ENCODE data around the gene KCNMB1.

KCNMB1 gene

GRCh38 chr5:170348137-170348633, 41.0 kb downstream of the KCNMB1 start:
- H3K4me3 ChIP-seq (ENCODE audit: low read depth, low read length), result no peak overlapping the region
- peak; percentile 58 for TF ChIP-seq CTCF (conservative IDR thresholded peaks at IDR 0.05; ENCODE audit: low read depth, low read length)
- peak; percentile 51 for DNase-seq (ENCODE audit: low read depth)

DNA sequence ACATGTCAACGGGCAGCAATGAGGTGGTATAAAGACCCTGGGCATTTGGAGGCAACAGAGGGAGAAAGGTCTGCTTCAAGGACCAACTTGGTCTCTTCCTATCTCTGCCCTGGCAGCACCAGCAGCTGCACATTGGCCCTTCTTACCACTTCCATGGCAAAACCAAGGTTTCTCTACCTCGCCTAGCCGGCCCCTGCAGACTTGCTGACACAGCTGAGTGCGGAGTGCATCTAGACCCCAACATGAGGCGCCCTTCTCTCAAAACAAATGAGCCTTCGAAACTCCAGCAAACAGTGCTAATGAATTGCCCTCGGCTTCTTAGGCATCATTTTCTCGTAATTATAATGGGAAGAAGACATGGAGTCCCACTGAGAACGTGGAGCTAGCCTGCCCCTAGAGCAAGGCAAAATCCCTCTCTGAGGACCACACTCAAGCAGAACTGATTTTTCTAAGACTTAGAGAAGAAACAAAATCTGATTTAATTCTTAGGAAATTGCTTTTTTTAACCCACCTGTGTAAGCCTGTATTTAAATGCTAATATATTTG, 42.1 kb downstream of the KCNMB1 start:
- no peak overlapping the region for H3K4me3 ChIP-seq (ENCODE audit: low read depth, low read length)
- TF ChIP-seq CTCF (conservative IDR thresholded peaks at IDR 0.05; ENCODE audit: low read depth, low read length), result no peak
- DNase-seq (ENCODE audit: low read depth), result no peak

GRCh38 chr5:170345971-170346370, 43.2 kb downstream of the KCNMB1 start:
- DNase-seq (ENCODE audit: low read depth), result no peak
- no peak overlapping the region for H3K4me3 ChIP-seq (ENCODE audit: low read depth, low read length)
- TF ChIP-seq CTCF (conservative IDR thresholded peaks at IDR 0.05; ENCODE audit: low read depth, low read length), result no peak

- H3K4me3 ChIP-seq (ENCODE audit: low read depth, low read length), result no peak overlapping the region
- TF ChIP-seq CTCF (conservative IDR thresholded peaks at IDR 0.05; ENCODE audit: low read depth, low read length), result no peak
- no peak for DNase-seq (ENCODE audit: low read depth)
Observed at GRCh38 chr5:170343177-170343576, 46.0 kb downstream of the KCNMB1 start.

DNA sequence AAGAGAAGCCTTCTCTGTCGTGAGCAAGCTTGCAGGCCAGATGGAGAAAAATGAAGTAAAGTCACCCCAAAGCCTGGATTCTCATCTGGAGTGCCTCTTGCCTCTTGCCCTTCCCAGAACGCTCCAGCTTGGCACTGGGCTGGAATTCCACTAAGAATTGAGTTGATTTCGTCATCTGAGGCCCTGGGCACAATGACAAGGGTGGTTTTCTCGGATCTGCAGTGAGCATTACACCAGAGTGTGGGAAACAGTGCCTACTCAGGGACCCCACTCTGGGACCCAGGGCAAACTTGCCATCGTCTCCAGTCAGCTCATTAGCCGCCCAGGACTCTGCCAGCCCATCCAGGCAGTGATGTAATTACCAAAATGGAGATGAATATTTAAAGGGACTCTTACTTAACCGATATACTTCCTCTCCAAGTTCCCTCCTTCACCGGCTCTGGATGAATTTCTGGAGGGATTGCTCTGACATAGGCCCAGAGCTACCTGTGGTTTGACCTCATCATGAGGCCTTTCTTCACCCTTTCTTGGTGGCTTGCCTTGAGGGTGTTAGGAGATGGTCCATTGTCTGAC, 46.9 kb downstream of the KCNMB1 start:
- no peak for TF ChIP-seq CTCF (conservative IDR thresholded peaks at IDR 0.05; ENCODE audit: low read depth, low read length)
- no peak overlapping the region for H3K4me3 ChIP-seq (ENCODE audit: low read depth, low read length)
- no peak for DNase-seq (ENCODE audit: low read depth)

DNA sequence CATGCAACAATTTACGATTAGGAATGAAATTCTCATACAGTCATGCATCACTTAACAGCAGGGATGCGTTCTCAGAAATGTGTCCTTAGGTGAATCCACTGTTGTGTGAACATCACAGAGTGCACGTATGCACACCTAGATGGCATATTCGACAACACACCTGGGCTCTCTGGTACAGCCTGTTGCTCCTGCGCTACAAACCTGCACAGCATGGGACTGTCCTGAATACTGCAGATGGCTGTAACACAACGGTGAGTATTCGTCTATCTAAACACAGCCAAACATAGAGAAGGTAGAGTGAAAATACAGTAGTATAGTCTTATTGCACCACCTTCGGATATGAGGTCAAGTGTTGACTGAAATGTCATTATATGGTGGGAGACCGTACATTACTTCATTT, 47.6 kb downstream of the KCNMB1 start:
- TF ChIP-seq CTCF (conservative IDR thresholded peaks at IDR 0.05; ENCODE audit: low read depth, low read length), result no peak
- no peak for DNase-seq (ENCODE audit: low read depth)
- no peak overlapping the region for H3K4me3 ChIP-seq (ENCODE audit: low read depth, low read length)

GRCh38 chr5:170339780-170340167, 49.4 kb downstream of the KCNMB1 start:
- TF ChIP-seq CTCF (conservative IDR thresholded peaks at IDR 0.05; ENCODE audit: low read depth, low read length), result no peak
- H3K4me3 ChIP-seq (ENCODE audit: low read depth, low read length), result no peak overlapping the region
- no peak for DNase-seq (ENCODE audit: low read depth)
